KMS-11 (cell line): ENCODE data around the gene P2RY2.

ENCODE experiments used
- H2AFZ ChIP-seq: fragments of 200-600 bp; sonication (generic); 2 replicates; pipeline ENCODE4 v1.6.1; 2016; ENCODE audit warnings: antibody characterized with exemption, mixed run types, low read depth
- H3K27ac ChIP-seq: fragments of 200-600 bp; sonication (generic); 2 replicates; pipeline ENCODE4 v1.6.1; 2016; ENCODE audit warnings: mild to moderate bottlenecking, mixed run types
- H3K27me3 ChIP-seq: fragments of 200-600 bp; sonication (generic); 2 replicates; pipeline ENCODE4 v1.6.1; 2017; ENCODE audit warnings: mild to moderate bottlenecking, low read depth, mixed run types, moderate library complexity; ENCODE audit not compliant: insufficient read depth
- H3K36me3 ChIP-seq: fragments of 200-600 bp; sonication (generic); 2 replicates; pipeline ENCODE4 v1.6.1; 2017; ENCODE audit warnings: mild to moderate bottlenecking, mixed run types; ENCODE audit not compliant: insufficient read depth
- H3K4me1 ChIP-seq: fragments of 200-600 bp; sonication (generic); 2 replicates; pipeline ENCODE4 v1.6.1; 2016; ENCODE audit warnings: mild to moderate bottlenecking, low read depth, mixed run types; ENCODE audit not compliant: poor library complexity, severe bottlenecking
- H3K4me2 ChIP-seq: fragments of 200-600 bp; sonication (generic); 2 replicates; pipeline ENCODE4 v1.7.0; 2016; ENCODE audit warnings: mild to moderate bottlenecking, mixed run types
- H3K4me3 ChIP-seq: fragments of 200-600 bp; sonication (generic); IDR thresholded peaks from 2 replicates; pipeline ENCODE4 v1.6.1; 2017; ENCODE audit warnings: low read depth, low read length, mixed read lengths; ENCODE audit not compliant: insufficient read depth
- H3K79me2 ChIP-seq: fragments of 200-600 bp; sonication (generic); 2 replicates; pipeline ENCODE4 v1.6.1; 2016; ENCODE audit warnings: low read depth, mixed run types; ENCODE audit not compliant: insufficient read depth
- H3K9ac ChIP-seq: fragments of 200-600 bp; sonication (generic); 2 replicates; pipeline ENCODE4 v1.6.1; 2016; ENCODE audit warnings: mild to moderate bottlenecking, mixed run types
- H4K20me1 ChIP-seq: fragments of 200-600 bp; sonication (generic); 2 replicates; pipeline ENCODE4 v1.6.1; 2016; ENCODE audit warnings: mild to moderate bottlenecking, mixed run types; ENCODE audit not compliant: insufficient read depth
- CTCF ChIP-seq: fragments of 200-600 bp; sonication (generic); conservative IDR thresholded peaks from 2 replicates; pipeline ENCODE4 v1.6.1; 2017; ENCODE audit warnings: low read depth, mild to moderate bottlenecking, antibody characterized with exemption, low read length, moderate library complexity, mixed read lengths

The P2RY2 gene

GRCh38 chr11:73233211-73233610 lies 15.1 kb downstream of the P2RY2 start:
- H3K4me1 ChIP-seq = no peaks in the 10 kb centered on the region
- no peaks in the 10 kb centered on the region for H3K36me3 ChIP-seq
- H3K9ac ChIP-seq = no peak overlapping the region
- H3K27me3 ChIP-seq = no peaks in the 10 kb centered on the region
- H3K4me2 ChIP-seq = no peak overlapping the region
- H2AFZ ChIP-seq = no peak overlapping the region
- TF ChIP-seq CTCF = no peak
- no peaks in the 10 kb centered on the region for H4K20me1 ChIP-seq
- no peak overlapping the region for H3K4me3 ChIP-seq
- H3K27ac ChIP-seq = no peak overlapping the region
- no peaks in the 10 kb centered on the region for H3K79me2 ChIP-seq

GRCh38 chr11:73233692-73234470 lies 15.8 kb downstream of the P2RY2 start:
- Histone ChIP-seq H3K36me3 (no peaks in the 10 kb centered on the region), H2AFZ (no peak overlapping the region), H3K4me3 (no peak overlapping the region), H3K4me1 (no peaks in the 10 kb centered on the region), H3K27ac (no peak overlapping the region), H3K4me2 (no peak overlapping the region), H3K9ac (no peak overlapping the region), H3K27me3 (no peaks in the 10 kb centered on the region), H3K79me2 (no peaks in the 10 kb centered on the region), H4K20me1 (no peaks in the 10 kb centered on the region)
- TF ChIP-seq CTCF = no peak

- H4K20me1 ChIP-seq = no peaks in the 10 kb centered on the region
- TF ChIP-seq CTCF = no peak
- H3K4me2 ChIP-seq = no peak overlapping the region
- H3K9ac ChIP-seq = no peak overlapping the region
- H2AFZ ChIP-seq = no peak overlapping the region
- H3K27me3 ChIP-seq = no peaks in the 10 kb centered on the region
- no peaks in the 10 kb centered on the region for H3K79me2 ChIP-seq
- peaks cover under 1% of the 10 kb centered on the region for H3K4me1 ChIP-seq
- no peak overlapping the region for H3K4me3 ChIP-seq
- H3K36me3 ChIP-seq = no peaks in the 10 kb centered on the region
- H3K27ac ChIP-seq = no peak overlapping the region
Observed at GRCh38 chr11:73234471-73235181, 16.5 kb downstream of the P2RY2 start.

GRCh38 chr11:73235236-73235786 lies 17.2 kb downstream of the P2RY2 start:
- H2AFZ ChIP-seq = no peak overlapping the region
- H3K4me1 ChIP-seq = peaks cover 7% of the 10 kb centered on the region
- no peak for TF ChIP-seq CTCF
- no peaks in the 10 kb centered on the region for H4K20me1 ChIP-seq
- no peak overlapping the region for H3K4me2 ChIP-seq
- no peak overlapping the region for H3K9ac ChIP-seq
- H3K4me3 ChIP-seq = no peak overlapping the region
- H3K36me3 ChIP-seq = no peaks in the 10 kb centered on the region
- no peak overlapping the region for H3K27ac ChIP-seq
- H3K79me2 ChIP-seq = no peaks in the 10 kb centered on the region
- H3K27me3 ChIP-seq = no peaks in the 10 kb centered on the region
